HEK293 (cell line): ENCODE results near the gene EVI5L.
A peak's percentile ranks its signal among the peaks of the same experiment; 100 is the strongest.

Experiments
- ZBTB17 ChIP-seq: fragments of 450-650 bp; formaldehyde crosslinking; IDR thresholded peaks from 2 replicates; pipeline ENCODE4 v1.5.1; 2016; ENCODE audit warnings: missing biosample characterization, missing genetic modification characterization
- ZFP3 ChIP-seq: fragments of 450-650 bp; formaldehyde crosslinking; IDR thresholded peaks from 2 replicates; pipeline ENCODE4 v1.5.1; 2016; ENCODE audit warnings: low read depth, missing biosample characterization, missing genetic modification characterization
- ZNF239 ChIP-seq: fragments of 450-650 bp; formaldehyde crosslinking; IDR thresholded peaks from 2 replicates; pipeline ENCODE4 v1.5.1; 2016; ENCODE audit warnings: missing biosample characterization, missing genetic modification characterization
- ZNF843 ChIP-seq: fragments of 450-650 bp; formaldehyde crosslinking; IDR thresholded peaks from 2 replicates; pipeline ENCODE4 v1.5.1; 2016; ENCODE audit warnings: missing biosample characterization, missing genetic modification characterization
- TF ChIP-seq, protein P1 (sequence below): fragments of 450-650 bp; formaldehyde crosslinking; IDR thresholded peaks from 2 replicates; pipeline ENCODE4 v1.5.1; 2016; ENCODE audit warnings: missing biosample characterization, missing genetic modification characterization
- TF ChIP-seq, protein P2 (sequence below): fragments of 450-650 bp; formaldehyde crosslinking; IDR thresholded peaks from 2 replicates; pipeline ENCODE4 v1.5.1; 2016; ENCODE audit warnings: missing biosample characterization, missing genetic modification characterization
- TF ChIP-seq, protein P3 (sequence below): fragments of 450-650 bp; formaldehyde crosslinking; IDR thresholded peaks from 2 replicates; pipeline ENCODE4 v1.5.1; 2016; ENCODE audit warnings: missing biosample characterization, missing genetic modification characterization

DNA sequence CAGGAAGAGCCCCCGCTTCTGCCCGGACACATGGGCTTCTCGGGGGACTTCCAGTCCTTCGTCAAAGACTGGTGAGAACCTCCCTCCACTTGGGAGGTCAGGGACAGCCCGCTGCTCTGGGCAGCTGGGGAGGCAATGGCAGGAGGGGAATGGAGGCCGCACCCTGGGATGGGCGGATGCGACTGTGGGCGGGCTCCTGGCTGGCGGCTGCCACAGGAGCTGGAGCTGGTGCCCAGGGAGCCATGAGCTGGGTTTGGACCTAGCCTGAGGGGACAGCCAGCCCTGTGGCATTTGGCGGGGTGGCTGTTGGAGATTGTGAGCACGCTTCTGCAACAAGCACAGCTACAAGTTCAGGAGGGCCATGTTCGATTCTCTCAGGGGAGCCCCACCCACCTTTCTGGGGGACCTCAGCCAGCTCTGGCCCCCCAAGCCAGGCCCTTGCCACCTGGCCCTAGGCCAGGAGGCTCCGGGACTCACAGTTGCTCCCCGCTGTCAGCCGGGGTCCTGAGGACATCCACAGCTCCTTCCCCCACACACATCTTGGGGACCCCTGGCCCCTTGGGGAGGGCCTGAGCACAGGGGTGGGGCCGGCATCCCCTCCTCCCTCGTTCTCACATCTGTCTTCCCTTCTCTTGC lies 81.6 kb downstream of the EVI5L start:
- TF ChIP-seq, protein P1, sequence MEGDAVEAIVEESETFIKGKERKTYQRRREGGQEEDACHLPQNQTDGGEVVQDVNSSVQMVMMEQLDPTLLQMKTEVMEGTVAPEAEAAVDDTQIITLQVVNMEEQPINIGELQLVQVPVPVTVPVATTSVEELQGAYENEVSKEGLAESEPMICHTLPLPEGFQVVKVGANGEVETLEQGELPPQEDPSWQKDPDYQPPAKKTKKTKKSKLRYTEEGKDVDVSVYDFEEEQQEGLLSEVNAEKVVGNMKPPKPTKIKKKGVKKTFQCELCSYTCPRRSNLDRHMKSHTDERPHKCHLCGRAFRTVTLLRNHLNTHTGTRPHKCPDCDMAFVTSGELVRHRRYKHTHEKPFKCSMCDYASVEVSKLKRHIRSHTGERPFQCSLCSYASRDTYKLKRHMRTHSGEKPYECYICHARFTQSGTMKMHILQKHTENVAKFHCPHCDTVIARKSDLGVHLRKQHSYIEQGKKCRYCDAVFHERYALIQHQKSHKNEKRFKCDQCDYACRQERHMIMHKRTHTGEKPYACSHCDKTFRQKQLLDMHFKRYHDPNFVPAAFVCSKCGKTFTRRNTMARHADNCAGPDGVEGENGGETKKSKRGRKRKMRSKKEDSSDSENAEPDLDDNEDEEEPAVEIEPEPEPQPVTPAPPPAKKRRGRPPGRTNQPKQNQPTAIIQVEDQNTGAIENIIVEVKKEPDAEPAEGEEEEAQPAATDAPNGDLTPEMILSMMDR (tag by site-specific recombination), result no peak
- TF ChIP-seq ZFP3 (tag by site-specific recombination), result no peak
- TF ChIP-seq, protein P2, sequence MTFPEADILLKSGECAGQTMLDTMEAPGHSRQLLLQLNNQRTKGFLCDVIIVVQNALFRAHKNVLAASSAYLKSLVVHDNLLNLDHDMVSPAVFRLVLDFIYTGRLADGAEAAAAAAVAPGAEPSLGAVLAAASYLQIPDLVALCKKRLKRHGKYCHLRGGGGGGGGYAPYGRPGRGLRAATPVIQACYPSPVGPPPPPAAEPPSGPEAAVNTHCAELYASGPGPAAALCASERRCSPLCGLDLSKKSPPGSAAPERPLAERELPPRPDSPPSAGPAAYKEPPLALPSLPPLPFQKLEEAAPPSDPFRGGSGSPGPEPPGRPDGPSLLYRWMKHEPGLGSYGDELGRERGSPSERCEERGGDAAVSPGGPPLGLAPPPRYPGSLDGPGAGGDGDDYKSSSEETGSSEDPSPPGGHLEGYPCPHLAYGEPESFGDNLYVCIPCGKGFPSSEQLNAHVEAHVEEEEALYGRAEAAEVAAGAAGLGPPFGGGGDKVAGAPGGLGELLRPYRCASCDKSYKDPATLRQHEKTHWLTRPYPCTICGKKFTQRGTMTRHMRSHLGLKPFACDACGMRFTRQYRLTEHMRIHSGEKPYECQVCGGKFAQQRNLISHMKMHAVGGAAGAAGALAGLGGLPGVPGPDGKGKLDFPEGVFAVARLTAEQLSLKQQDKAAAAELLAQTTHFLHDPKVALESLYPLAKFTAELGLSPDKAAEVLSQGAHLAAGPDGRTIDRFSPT (tag by site-specific recombination), result no peak; the same call in 1 of the 2 replicates
- TF ChIP-seq, protein P3, sequence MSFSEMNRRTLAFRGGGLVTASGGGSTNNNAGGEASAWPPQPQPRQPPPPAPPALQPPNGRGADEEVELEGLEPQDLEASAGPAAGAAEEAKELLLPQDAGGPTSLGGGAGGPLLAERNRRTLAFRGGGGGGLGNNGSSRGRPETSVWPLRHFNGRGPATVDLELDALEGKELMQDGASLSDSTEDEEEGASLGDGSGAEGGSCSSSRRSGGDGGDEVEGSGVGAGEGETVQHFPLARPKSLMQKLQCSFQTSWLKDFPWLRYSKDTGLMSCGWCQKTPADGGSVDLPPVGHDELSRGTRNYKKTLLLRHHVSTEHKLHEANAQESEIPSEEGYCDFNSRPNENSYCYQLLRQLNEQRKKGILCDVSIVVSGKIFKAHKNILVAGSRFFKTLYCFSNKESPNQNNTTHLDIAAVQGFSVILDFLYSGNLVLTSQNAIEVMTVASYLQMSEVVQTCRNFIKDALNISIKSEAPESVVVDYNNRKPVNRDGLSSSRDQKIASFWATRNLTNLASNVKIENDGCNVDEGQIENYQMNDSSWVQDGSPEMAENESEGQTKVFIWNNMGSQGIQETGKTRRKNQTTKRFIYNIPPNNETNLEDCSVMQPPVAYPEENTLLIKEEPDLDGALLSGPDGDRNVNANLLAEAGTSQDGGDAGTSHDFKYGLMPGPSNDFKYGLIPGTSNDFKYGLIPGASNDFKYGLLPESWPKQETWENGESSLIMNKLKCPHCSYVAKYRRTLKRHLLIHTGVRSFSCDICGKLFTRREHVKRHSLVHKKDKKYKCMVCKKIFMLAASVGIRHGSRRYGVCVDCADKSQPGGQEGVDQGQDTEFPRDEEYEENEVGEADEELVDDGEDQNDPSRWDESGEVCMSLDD (tag by site-specific recombination), result 0 out of 2 replicates have a peak, but pooled peaks have one; percentile 33
- TF ChIP-seq ZNF239, result no peak
- no peak for TF ChIP-seq ZBTB17 (tag by site-specific recombination)
- no peak for TF ChIP-seq ZNF843 (tag by site-specific recombination)
